OCI-LY1 (cell line): ENCODE data around the gene GPR176.

ENCODE experiments used
- H2AFZ ChIP-seq: fragments of 200-600 bp; sonication (generic), shearing (Covaris generic); 2 replicates; pipeline ENCODE4 v1.6.0; 2014; ENCODE audit warnings: antibody characterized with exemption, mild to moderate bottlenecking, low read length
- H3F3A ChIP-seq: fragments of 200-600 bp; sonication (generic), shearing (Covaris generic); 2 replicates; pipeline ENCODE4 v1.6.0; 2014; ENCODE audit warnings: mild to moderate bottlenecking, antibody characterized with exemption, low read length, moderate library complexity; ENCODE audit not compliant: insufficient read depth
- H3K27ac ChIP-seq: fragments of 200-600 bp; sonication (generic); 2 replicates; pipeline ENCODE4 v1.5.1; 2014; ENCODE audit warnings: low read length, mixed run types, mild to moderate bottlenecking, low read depth; ENCODE audit not compliant: poor library complexity, severe bottlenecking
- H3K27me3 ChIP-seq: fragments of 200-600 bp; sonication (generic); 2 replicates; pipeline ENCODE4 v1.6.0; 2014; ENCODE audit warnings: antibody characterized with exemption, mild to moderate bottlenecking, low read length, moderate library complexity; ENCODE audit not compliant: insufficient read depth
- H3K36me3 ChIP-seq: fragments of 200-600 bp; sonication (generic); 2 replicates; pipeline ENCODE4 v1.6.1; 2014; ENCODE audit warnings: mild to moderate bottlenecking, antibody characterized with exemption, low read length, moderate library complexity, mixed read lengths; ENCODE audit not compliant: insufficient read depth
- H3K4me1 ChIP-seq: fragments of 200-600 bp; sonication (generic); 2 replicates; pipeline ENCODE4 v1.5.1; 2014; ENCODE audit warnings: mild to moderate bottlenecking, low read length, moderate library complexity; ENCODE audit not compliant: insufficient read depth, severe bottlenecking
- H3K4me2 ChIP-seq: fragments of 200-600 bp; sonication (generic), shearing (Covaris generic); 2 replicates; pipeline ENCODE4 v1.6.1; 2014; ENCODE audit warnings: low read length
- H3K4me3 ChIP-seq: fragments of 200-600 bp; sonication (generic); 2 replicates; pipeline ENCODE4 v1.5.1; 2014; ENCODE audit warnings: low read length, low read depth, mild to moderate bottlenecking, mixed read lengths; ENCODE audit not compliant: poor library complexity, severe bottlenecking
- H3K79me2 ChIP-seq: fragments of 200-600 bp; shearing (Covaris generic); 2 replicates; pipeline ENCODE4 v1.6.1; 2016; ENCODE audit warnings: mixed run types, low read length, mixed read lengths; ENCODE audit not compliant: insufficient read depth
- H3K9ac ChIP-seq: fragments of 200-600 bp; sonication (generic), shearing (Covaris generic); 2 replicates; pipeline ENCODE4 v1.6.1; 2014; ENCODE audit warnings: mild to moderate bottlenecking, low read length, mixed read lengths
- H3K9me2 ChIP-seq: fragments of 200-600 bp; sonication (generic), shearing (Covaris generic); 2 replicates; pipeline ENCODE4 v1.6.1; 2014; ENCODE audit warnings: low read depth, mild to moderate bottlenecking, low read length, mixed read lengths
- H3K9me3 ChIP-seq: fragments of 200-600 bp; shearing (Covaris generic); 2 replicates; pipeline ENCODE4 v1.6.1; 2014; ENCODE audit warnings: low read length, mixed read lengths
- H4K20me1 ChIP-seq: fragments of 200-600 bp; sonication (generic), shearing (Covaris generic); 2 replicates; pipeline ENCODE4 v1.6.0; 2016; ENCODE audit warnings: mild to moderate bottlenecking, low read length; ENCODE audit not compliant: insufficient read depth
- CTCF ChIP-seq: fragments of 200-600 bp; sonication (generic), shearing (Covaris generic); IDR thresholded peaks from 2 replicates; pipeline ENCODE4 v1.5.1; 2017; ENCODE audit warnings: mild to moderate bottlenecking, antibody characterized with exemption, low read length, moderate library complexity, mixed read lengths
- EZH2 ChIP-seq: fragments of 200-600 bp; sonication (generic), shearing (Covaris generic); IDR thresholded peaks from 2 replicates; pipeline ENCODE4 v1.8.0; 2017; ENCODE audit warnings: borderline replicate concordance, mixed run types, mild to moderate bottlenecking, antibody characterized with exemption, low read length, moderate library complexity, mixed read lengths

The GPR176 gene

GRCh38 chr15:39959411-39959810 is 39.3 kb upstream of the GPR176 start:
- Histone ChIP-seq H3K9me2 (no peaks in the 10 kb centered on the region), H3K36me3 (peaks cover 70% of the 10 kb centered on the region), H3K4me3 (no peak overlapping the region), H3F3A (no peaks in the 10 kb centered on the region), H3K27me3 (no peaks in the 10 kb centered on the region), H3K9me3 (no peaks in the 10 kb centered on the region), H3K27ac (no peak overlapping the region), H3K79me2 (no peaks in the 10 kb centered on the region), H4K20me1 (no peaks in the 10 kb centered on the region), H3K4me2 (no peak overlapping the region), H2AFZ (no peak overlapping the region), H3K9ac (no peak overlapping the region), H3K4me1 (no peaks in the 10 kb centered on the region)
- TF ChIP-seq CTCF (no peak), EZH2 (no peak)

- no peaks in the 10 kb centered on the region for H3K4me1 ChIP-seq
- H3K79me2 ChIP-seq: no peaks in the 10 kb centered on the region
- TF ChIP-seq CTCF (no peak), EZH2 (no peak)
- H3F3A ChIP-seq: no peaks in the 10 kb centered on the region
- peaks cover 78% of the 10 kb centered on the region for H3K36me3 ChIP-seq
- no peak overlapping the region for H3K4me2 ChIP-seq
- H3K27me3 ChIP-seq: no peaks in the 10 kb centered on the region
- H3K9me2 ChIP-seq: no peaks in the 10 kb centered on the region
- H3K9me3 ChIP-seq: no peaks in the 10 kb centered on the region
- H3K27ac ChIP-seq: no peak overlapping the region
- H4K20me1 ChIP-seq: no peaks in the 10 kb centered on the region
- no peak overlapping the region for H3K4me3 ChIP-seq
- no peak overlapping the region for H3K9ac ChIP-seq
- no peak overlapping the region for H2AFZ ChIP-seq
Observed at GRCh38 chr15:39957481-39957880, 37.4 kb upstream of the GPR176 start.

GRCh38 chr15:39953521-39953920 is 33.5 kb upstream of the GPR176 start:
- Histone ChIP-seq H3K4me2 (no peak overlapping the region), H3K9me3 (no peaks in the 10 kb centered on the region), H4K20me1 (no peaks in the 10 kb centered on the region), H3K27ac (no peak overlapping the region), H3K27me3 (no peaks in the 10 kb centered on the region), H3K36me3 (peaks cover 77% of the 10 kb centered on the region), H3K9ac (no peak overlapping the region), H3K9me2 (no peaks in the 10 kb centered on the region), H3F3A (no peaks in the 10 kb centered on the region), H2AFZ (no peak overlapping the region), H3K79me2 (no peaks in the 10 kb centered on the region), H3K4me1 (no peaks in the 10 kb centered on the region), H3K4me3 (no peak overlapping the region)
- TF ChIP-seq EZH2 (no peak), CTCF (no peak)
